K562 (cell line): ENCODE measurements around the gene PRRC2B. TPM values are rescaled to one million over a fixed set of nuclear protein-coding genes. Genes with fewer than 3 reads are reported as not detected.
A peak's percentile ranks its signal among the peaks of the same experiment; 100 is the strongest.

Experiments used
- ATAC-seq: fragments of 200-7000 bp; cut with Tn5 transposase; 3 replicates; pipeline ENCODE4 v1.9.1; 2020; ENCODE audit warnings: moderate library complexity
- BruUV-seq: library from RNA; stranded (reverse); fragments of 400-500 nt; replicated peaks from 2 replicates; lab custom pipeline; 2021; lab: Mats Ljungman, UMichigan
- CTCF ChIA-PET: fragments of 300-600 bp; formaldehyde crosslinking; extraction: SDS; loops from one replicate; lab custom pipeline; 2021; ENCODE audit warnings: low intra/inter-chr PET ratio; lab: Yijun Ruan, JAX
- POLR2A ChIA-PET: fragments of 300-600, 350-650 bp; sonication (Branson Sonifier 250); formaldehyde crosslinking; extraction: SDS; loops from one replicate; lab custom pipeline; 2021; ENCODE audit warnings: antibody characterized with exemption, inconsistent platforms; lab: Yijun Ruan, JAX
- DNase-seq, 4 experiments: peaks; one replicate each; pipeline versions ENCODE4 v3.0.0 to v3.0.0-alpha.2; 2011 to 2018; ENCODE audit warnings: low spot score in 3 of 4, mixed read lengths in 3 of 4; ENCODE audit errors: extremely low read depth in 1 of 4
- FAIRE-seq: peaks from 2 replicates; lab custom pipeline; 2011; peaks lifted over from hg19 to GRCh38; lab: Jason Lieb, UNC
- H2AFZ ChIP-seq: 2 replicates; pipeline ENCODE4 v1.6.0; 2011; ENCODE audit warnings: low read depth, low read length, control low read depth, inconsistent platforms
- H3K27ac ChIP-seq: fragments of 200-600 bp; 3 replicates; pipeline ENCODE4 v1.8.0; 2011; ENCODE audit warnings: low read depth, mild to moderate bottlenecking, control low read depth, inconsistent platforms, low read length, moderate library complexity, mixed read lengths; ENCODE audit errors: extremely low read depth
- H3K27me3 ChIP-seq, 2 experiments: fragments of 300-600 bp in 1 of 2; 2 replicates in 1 of 2; 3 replicates in 1 of 2; pipeline versions ENCODE4 v1.6.0 to v1.8.0; 2011; ENCODE audit warnings: inconsistent platforms in 2 of 2, low read length in 2 of 2, mild to moderate bottlenecking in 1 of 2, mixed read lengths in 1 of 2, moderate library complexity in 1 of 2; ENCODE audit not compliant: control insufficient read depth in 2 of 2, insufficient read depth in 2 of 2
- H3K36me3 ChIP-seq: fragments of 300-600 bp; 3 replicates; pipeline ENCODE4 v1.8.0; 2011; ENCODE audit warnings: mild to moderate bottlenecking, low read length, inconsistent platforms; ENCODE audit not compliant: control insufficient read depth, insufficient read depth
- H3K4me1 ChIP-seq, 2 experiments: fragments of 200-600 bp in 1 of 2; replicated peaks in 1 of 2; 2 replicates in 1 of 2; 3 replicates in 1 of 2; pipeline versions ENCODE4 v1.5.1 to v1.8.0; 2011; ENCODE audit warnings: inconsistent platforms in 2 of 2, low read length in 2 of 2, mild to moderate bottlenecking in 1 of 2, mixed read lengths in 1 of 2, moderate library complexity in 1 of 2; ENCODE audit not compliant: control insufficient read depth in 2 of 2, insufficient read depth in 2 of 2
- H3K4me2 ChIP-seq: 2 replicates; pipeline ENCODE4 v1.6.1; 2011; ENCODE audit warnings: low read length, control low read depth, inconsistent platforms, mixed read lengths; ENCODE audit not compliant: insufficient read depth
- H3K4me3 ChIP-seq: fragments of 200-600 bp; sonication (generic), shearing (Covaris generic); 2 replicates; pipeline ENCODE4 v1.5.1; 2016; ENCODE audit warnings: control low read depth, inconsistent platforms
- H3K79me2 ChIP-seq: fragments of 200-600 bp; 3 replicates; pipeline ENCODE4 v1.8.0; 2011; ENCODE audit warnings: low read length, inconsistent platforms; ENCODE audit not compliant: control insufficient read depth, insufficient read depth
- H3K9ac ChIP-seq, 2 experiments: 2 replicates each; pipeline versions ENCODE4 v1.6.0 to v1.6.1; 2011; ENCODE audit warnings: low read depth in 2 of 2, low read length in 2 of 2, control low read depth in 1 of 2, inconsistent platforms in 1 of 2, mild to moderate bottlenecking in 1 of 2, mixed read lengths in 1 of 2; ENCODE audit not compliant: insufficient read depth in 1 of 2
- H3K9me1 ChIP-seq: one replicate; pipeline ENCODE4 v1.6.0; 2011; ENCODE audit warnings: inconsistent platforms, mild to moderate bottlenecking, low read length, moderate library complexity; ENCODE audit not compliant: control insufficient read depth, insufficient read depth
- H3K9me3 ChIP-seq: replicated peaks from 2 replicates; pipeline ENCODE4 v1.5.1; 2011; ENCODE audit warnings: low read depth, low read length, inconsistent platforms; ENCODE audit not compliant: control insufficient read depth, insufficient read depth
- H4K20me1 ChIP-seq: replicated peaks from 2 replicates; pipeline ENCODE4 v1.6.1; 2011; ENCODE audit warnings: low read length, inconsistent platforms, mixed read lengths; ENCODE audit not compliant: control insufficient read depth, insufficient read depth
- ARID1B ChIP-seq: fragments of 450-650 bp; IDR thresholded peaks from 2 replicates; pipeline ENCODE4 v1.6.1; 2016; ENCODE audit warnings: antibody characterized with exemption, mild to moderate bottlenecking, inconsistent platforms
- FOXJ2 ChIP-seq: fragments of 200-800 bp; sonication (Bioruptor generic); IDR thresholded peaks from 2 replicates; pipeline ENCODE4 v1.6.1; 2016; ENCODE audit warnings: missing genetic modification characterization, missing compliant biosample characterization
- IFI16 ChIP-seq: fragments of 250-450 bp; sonication (Bioruptor Pico); IDR thresholded peaks from 2 replicates; pipeline ENCODE4 v2.1.2; 2022; ENCODE audit warnings: mild to moderate bottlenecking, inconsistent platforms
- KAT2B ChIP-seq: IDR thresholded peaks from one replicate; pipeline ENCODE4 v1.6.1; 2012; ENCODE audit warnings: low read depth, mild to moderate bottlenecking, control low read depth, inconsistent platforms, low read length, moderate library complexity
- MBD2 ChIP-seq: sonication (generic); IDR thresholded peaks from 2 replicates; pipeline ENCODE4 v1.6.1; 2016; ENCODE audit warnings: low read depth, borderline replicate concordance
- MCM7 ChIP-seq, 2 experiments: fragments of 450-650 bp; IDR thresholded peaks; 2 replicates each; pipeline ENCODE4 v1.6.1; 2016 to 2018
- PML ChIP-seq: IDR thresholded peaks from 2 replicates; pipeline ENCODE4 v1.6.1; 2012; ENCODE audit warnings: low read length, inconsistent platforms
- ZC3H4 ChIP-seq: sonication (generic); formaldehyde crosslinking; IDR thresholded peaks from 2 replicates; pipeline ENCODE4 v1.9.0; 2021; ENCODE audit warnings: missing genetic modification reagents, borderline replicate concordance
- ZFPM2 ChIP-seq: fragments of 250-450 bp; sonication (Bioruptor Pico); IDR thresholded peaks from 2 replicates; pipeline ENCODE4 v1.5.1; 2022; ENCODE audit warnings: mild to moderate bottlenecking
- ZNF134 ChIP-seq: fragments of 250-450 bp; sonication (Bioruptor Pico); conservative IDR thresholded peaks from 2 replicates; pipeline ENCODE4 v1.4.0; 2020
- ZNF23 ChIP-seq: fragments of 250-450 bp; sonication (Bioruptor Pico); IDR thresholded peaks from 2 replicates; pipeline ENCODE4 v1.4.0; 2020; ENCODE audit warnings: mild to moderate bottlenecking
- WGBS: fragments of 100-300 bp; shearing (Covaris generic); methylation state at CpG from one replicate; pipeline ENCODE4 v1.1.6; 2016; ENCODE audit warnings: low coverage, mixed read lengths; ENCODE audit not compliant: insufficient coverage; ENCODE audit errors: missing lambda C conversion rate; 5-methylcytosine and 5-hydroxymethylcytosine counted together
- in situ Hi-C: fragments of 300-500 bp; cut with MboI; formaldehyde crosslinking; loops from 4 replicates; pipeline ENCODE4 v1.15.0; 2018; ENCODE audit warnings: inconsistent platforms, mixed read lengths
- intact Hi-C: fragments of 100-400 bp; cut with micrococcal nuclease; formaldehyde crosslinking; loops from 2 replicates; pipeline ENCODE4 v1.14.2; 2022
- polyA plus RNA-seq, 8 experiments: library from polyadenylated mRNA; depleted of rRNA in 4 of 8; stranded (reverse) in 5 of 8; unstranded in 3 of 8; fragments of >200 nt; fragmentation: Nextera tagmentation in 2 of 8; fragmentation: Illumina TruSeq in 1 of 8; extraction: Ambion mirVana in 2 of 8; extraction: Trizol in 1 of 8; gene quantifications; 2 replicates each; pipeline versions ENCODE4 v1.2.1 to v1.2.3, GENCODE V29; 2011 to 2014; ENCODE audit warnings: inconsistent platforms in 1 of 8, missing spikeins in 1 of 8
- total RNA-seq, 7 experiments: library from RNA; depleted of rRNA in 6 of 7; stranded (reverse); fragments of >200 nt in 6 of 7; fragmentation: Illumina TruSeq in 2 of 7; extraction: Trizol in 2 of 7; gene quantifications; 2 replicates each; pipeline versions ENCODE4 v1.2.1 to v1.2.3, GENCODE V29; 2011 to 2021; ENCODE audit warnings: low replicate concordance in 1 of 7
- TF ChIP-seq, protein P1 (sequence below): fragments of 450-650 bp; formaldehyde crosslinking; IDR thresholded peaks from 2 replicates; pipeline ENCODE4 v1.4.0; 2020; ENCODE audit warnings: mild to moderate bottlenecking, moderate library complexity

Gene PRRC2B
- total and polyA plus RNA-seq, 9 of the 15 experiments (the other 6 are each of a cell fraction or from before 2014, with no cell fraction given), result 0.34 to 125 (median 30.9) TPM

DNA sequence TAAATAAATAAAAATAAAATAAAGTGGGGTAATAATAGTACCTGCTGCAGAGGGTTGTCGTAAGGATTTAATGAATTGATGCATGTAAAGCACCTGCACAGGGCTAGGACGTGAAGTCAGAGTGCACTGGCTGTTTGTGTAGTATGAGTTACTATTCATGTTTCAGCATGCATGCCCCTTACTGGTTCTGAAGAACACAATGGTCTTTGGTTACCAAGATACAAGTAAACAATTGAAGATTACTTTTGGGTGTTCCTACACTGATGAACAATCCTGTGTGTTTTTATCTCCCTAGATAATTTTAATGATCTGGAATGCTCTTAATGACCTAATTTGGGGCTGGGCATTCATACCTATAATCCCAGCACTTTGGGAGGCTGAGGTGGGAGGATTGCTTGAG is 23.2 kb upstream of the PRRC2B start:
- intact Hi-C loops, result no loop called here
- H2AFZ ChIP-seq, result peak overlapping the region; percentile 59
- FAIRE-seq, result no peak
- 43% methylated on average over 2 of the region's 2 CpGs for WGBS
- peak overlapping the region; percentile 37; the same call in 1 of the 2 replicates for H3K4me2 ChIP-seq
- H3K9me3 ChIP-seq, result no peaks in the 10 kb centered on the region
- CTCF ChIA-PET, result no interaction called here
- no peaks in the 10 kb centered on the region for H3K79me2 ChIP-seq
- no peaks in the 10 kb centered on the region for H3K9me1 ChIP-seq
- no peaks in the 10 kb centered on the region for H3K36me3 ChIP-seq
- no peak overlapping the region for H3K27ac ChIP-seq
- H3K9ac ChIP-seq, result no peak overlapping the region
- no peak for TF ChIP-seq IFI16
- no peak for TF ChIP-seq ZFPM2 (CRISPR knock-in tag)
- no peak for TF ChIP-seq ZC3H4 (CRISPR knock-in tag)
- TF ChIP-seq FOXJ2 (tag), result no peak
- no peak for TF ChIP-seq KAT2B
- no peak for TF ChIP-seq ARID1B
- no peak for TF ChIP-seq MBD2
- no peak for TF ChIP-seq MCM7 (IDR thresholded peaks at IDR 0.05)
- no peak for TF ChIP-seq PML
- TF ChIP-seq, protein P1, sequence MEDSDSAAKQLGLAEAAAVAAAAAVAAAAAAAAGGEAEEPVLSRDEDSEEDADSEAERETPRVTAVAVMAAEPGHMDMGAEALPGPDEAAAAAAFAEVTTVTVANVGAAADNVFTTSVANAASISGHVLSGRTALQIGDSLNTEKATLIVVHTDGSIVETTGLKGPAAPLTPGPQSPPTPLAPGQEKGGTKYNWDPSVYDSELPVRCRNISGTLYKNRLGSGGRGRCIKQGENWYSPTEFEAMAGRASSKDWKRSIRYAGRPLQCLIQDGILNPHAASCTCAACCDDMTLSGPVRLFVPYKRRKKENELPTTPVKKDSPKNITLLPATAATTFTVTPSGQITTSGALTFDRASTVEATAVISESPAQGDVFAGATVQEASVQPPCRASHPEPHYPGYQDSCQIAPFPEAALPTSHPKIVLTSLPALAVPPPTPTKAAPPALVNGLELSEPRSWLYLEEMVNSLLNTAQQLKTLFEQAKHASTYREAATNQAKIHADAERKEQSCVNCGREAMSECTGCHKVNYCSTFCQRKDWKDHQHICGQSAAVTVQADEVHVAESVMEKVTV, result no peak
- TF ChIP-seq ZNF134, result no peak
- TF ChIP-seq ZNF23 (CRISPR knock-in tag), result no peak
- H4K20me1 ChIP-seq, result no peaks in the 10 kb centered on the region
- DNase-seq, result peak in 3 of 4 experiments; percentile 1 to 2 (median 2)
- H3K27me3 ChIP-seq, result no peaks in the 10 kb centered on the region
- POLR2A ChIA-PET, result interaction anchor here (1.0 kb wide), 1 partner anchor 11 kb away, joined by 5 read pairs; no protein-coding TSS in a partner anchor
- peaks cover 12 to 13% of the 10 kb centered on the region in 2 experiments for H3K4me1 ChIP-seq
- ATAC-seq, result no peak
- no peak overlapping the region for H3K4me3 ChIP-seq
- in situ Hi-C loops, result no loop called here
- no TSS peak for BruUV-seq
